ENCODE results near the gene ECD.

The ECD gene

DNA sequence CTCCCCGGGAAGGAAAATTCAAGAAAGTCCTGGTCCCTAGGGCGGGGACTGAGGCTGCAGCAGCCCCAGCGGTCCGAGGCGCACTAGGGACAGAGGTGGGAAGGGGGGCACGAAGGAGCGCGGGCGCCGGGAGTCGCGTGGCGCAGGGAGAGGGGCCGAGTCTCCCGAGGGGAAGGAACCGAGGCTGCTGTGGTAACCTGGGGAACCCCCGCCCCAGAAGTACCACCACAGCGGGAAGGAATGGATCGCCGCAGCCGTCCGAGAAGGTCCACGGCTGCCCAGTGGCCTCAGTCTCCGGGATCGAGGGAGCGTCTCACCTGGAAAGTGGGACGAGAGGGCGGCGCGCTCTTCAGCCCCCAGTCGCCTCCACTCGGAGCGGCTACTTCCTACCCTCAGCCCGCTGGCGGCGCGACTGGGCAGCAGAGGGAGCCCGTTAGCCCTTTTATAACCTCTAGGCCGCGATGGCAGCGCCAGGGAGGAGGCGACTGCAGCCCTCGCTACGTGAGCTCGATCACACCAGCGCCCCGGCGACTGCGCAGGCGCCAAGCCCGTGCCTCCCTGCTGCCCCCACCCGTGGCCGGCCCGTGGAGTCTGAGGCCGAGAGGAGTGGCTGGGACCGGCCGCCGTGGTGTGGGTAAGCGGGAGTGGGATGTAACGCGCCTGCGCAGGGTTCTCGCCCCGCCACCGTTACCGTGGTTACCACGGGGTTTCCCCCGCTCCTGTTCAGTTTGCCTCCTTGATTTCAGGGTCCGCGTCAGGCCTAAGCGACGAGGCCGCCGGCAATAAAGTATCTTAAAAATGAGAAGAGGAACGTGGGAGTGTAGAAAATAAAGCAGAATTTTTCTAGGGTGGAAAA, 71.1 kb downstream of the ECD start, which contains the start of gene P4HA1:
P4HA1 (minus strand) TSS at position 418 of the 856 bp plus-strand sequence. CDS start 21,983 bp downstream, outside the sequence.
- peak; percentile 95 for DNase-seq (ENCODE audit: low read depth)

GRCh38 chr10:73096041-73096448, 71.8 kb downstream of the ECD start:
- DNase-seq (ENCODE audit: low read depth), result peak; percentile 62

DNA sequence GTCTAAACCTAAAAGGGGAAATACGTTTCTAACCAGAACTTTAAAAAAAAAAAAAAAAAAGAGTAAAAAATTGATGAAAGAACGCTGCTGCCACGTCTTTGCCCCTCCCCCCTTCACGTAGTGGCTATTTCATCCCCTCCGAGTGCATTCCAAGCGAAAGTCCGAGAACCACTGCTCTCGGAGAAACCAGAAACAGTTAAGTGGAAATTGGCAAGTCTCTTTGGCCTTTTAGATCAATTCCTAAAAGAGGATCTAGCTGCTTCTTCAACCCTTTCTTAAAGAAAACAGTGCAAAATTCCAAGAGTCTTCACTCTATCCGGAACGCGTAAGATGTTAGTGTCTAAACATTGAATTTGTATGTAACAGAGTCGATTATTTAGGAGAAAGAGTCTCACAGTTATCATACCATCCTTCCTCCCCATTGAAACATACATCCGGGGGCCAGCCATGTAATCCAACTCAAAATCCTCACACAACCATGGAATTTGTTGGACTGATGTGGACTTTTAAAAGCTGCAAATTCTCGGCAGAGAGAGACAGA, 72.3 kb downstream of the ECD start:
- DNase-seq (ENCODE audit: low read depth), result peak; percentile 79

- no peak for DNase-seq (ENCODE audit: low read depth)
Measured at GRCh38 chr10:73094986-73095480, 72.8 kb downstream of the ECD start.

GRCh38 chr10:73093922-73094850, 73.6 kb downstream of the ECD start:
- DNase-seq (ENCODE audit: low read depth), result peak; percentile 18

DNA sequence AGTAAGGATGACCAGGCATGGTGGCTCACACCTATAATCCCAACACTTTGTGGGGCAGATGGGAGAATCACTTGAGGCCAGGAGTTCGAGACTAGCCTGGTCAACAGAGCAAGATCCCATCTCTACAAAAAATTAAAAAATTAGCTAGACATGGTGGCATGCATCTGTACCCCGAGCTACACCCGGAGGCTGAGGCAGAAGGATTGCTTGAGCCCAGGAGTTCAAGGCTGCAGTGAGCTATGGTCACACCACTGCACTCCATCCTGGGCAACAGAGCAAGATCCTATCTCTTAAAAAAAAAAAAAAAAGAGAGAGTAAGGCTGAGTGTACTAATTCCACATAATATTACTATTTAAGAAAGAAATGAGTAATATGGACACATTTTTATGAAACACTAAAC, 75.0 kb downstream of the ECD start:
- DNase-seq (ENCODE audit: low read depth), result no peak

DNA sequence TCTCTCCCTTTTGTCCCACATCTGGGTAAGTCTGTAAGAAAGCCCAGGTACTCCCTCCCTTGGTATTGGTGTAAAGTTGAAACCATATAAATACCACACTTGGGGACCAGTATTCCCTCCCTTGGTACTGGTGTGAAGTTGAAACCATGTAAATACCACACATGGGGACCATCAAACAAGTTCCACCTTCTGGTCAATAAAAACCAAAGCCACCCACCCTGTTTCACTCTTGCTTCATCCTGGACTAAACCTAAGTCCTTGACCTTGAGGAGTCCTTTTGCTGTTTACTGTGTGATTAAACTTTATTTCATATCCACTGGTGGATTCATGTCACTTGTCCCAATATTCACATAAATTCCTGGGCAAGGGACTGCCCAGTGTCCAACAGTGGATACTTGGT, 79.5 kb downstream of the ECD start:
- peak; percentile 15 for DNase-seq (ENCODE audit: low read depth)

DNA sequence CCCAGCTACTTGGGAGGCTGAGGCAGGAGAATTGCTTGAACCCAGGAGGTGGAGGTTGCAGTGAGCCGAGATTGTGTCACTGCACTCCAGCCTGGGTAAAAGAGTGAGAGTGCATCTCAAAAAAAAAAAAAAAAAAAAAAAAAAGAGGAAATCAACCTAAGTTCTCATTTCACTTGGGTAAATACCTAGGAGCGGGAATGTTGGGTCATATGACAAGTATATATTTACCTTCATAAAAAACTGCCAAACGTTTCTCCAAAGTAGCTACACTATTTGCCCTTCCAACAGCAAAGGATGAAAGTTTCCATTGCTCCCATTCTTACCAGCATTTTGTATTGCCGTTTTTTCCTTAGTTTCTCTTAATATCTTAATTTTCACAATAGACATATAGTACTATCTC, 81.0 kb downstream of the ECD start:
- DNase-seq (ENCODE audit: low read depth), result no peak

DNA sequence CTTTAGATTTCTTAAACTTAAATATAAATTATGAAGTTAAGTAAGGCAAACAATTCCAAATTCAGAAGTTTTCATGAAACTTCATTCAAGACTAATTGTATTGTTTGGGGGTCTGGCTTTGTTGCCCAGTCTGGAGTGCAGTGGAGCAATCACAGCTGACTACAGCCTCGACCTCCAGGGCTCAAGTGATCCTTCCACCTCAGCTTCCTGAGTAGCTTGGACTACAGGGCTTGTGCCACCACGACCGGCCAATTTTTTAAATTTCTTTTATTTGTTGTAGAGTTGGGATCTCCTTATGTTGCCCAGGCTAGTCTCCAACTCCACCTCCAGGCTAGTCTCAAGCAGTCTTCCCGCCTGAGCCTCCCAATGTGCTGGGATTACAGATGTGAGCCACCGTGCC, 83.6 kb downstream of the ECD start:
- no peak for DNase-seq (ENCODE audit: low read depth)
